SK-N-MC (cell line): ENCODE data around the gene SMARCA1.

Experiments used
- EZH2 ChIP-seq: fragments of 200-600 bp; sonication (generic); IDR thresholded peaks from one replicate; pipeline ENCODE4 v1.6.1; 2017; ENCODE audit warnings: antibody characterized with exemption
- FOXP2 ChIP-seq: optimal IDR thresholded peaks from 2 replicates; pipeline ENCODE3; 2011; ENCODE audit warnings: mild to moderate bottlenecking, moderate library complexity; ENCODE audit not compliant: insufficient read depth; ENCODE audit errors: extremely low read length, control extremely low read depth
- POLR2AphosphoS5 ChIP-seq: IDR thresholded peaks from 2 replicates; pipeline ENCODE4 v1.6.1; 2012; ENCODE audit warnings: mild to moderate bottlenecking, low read depth, low read length, borderline replicate concordance

DNA sequence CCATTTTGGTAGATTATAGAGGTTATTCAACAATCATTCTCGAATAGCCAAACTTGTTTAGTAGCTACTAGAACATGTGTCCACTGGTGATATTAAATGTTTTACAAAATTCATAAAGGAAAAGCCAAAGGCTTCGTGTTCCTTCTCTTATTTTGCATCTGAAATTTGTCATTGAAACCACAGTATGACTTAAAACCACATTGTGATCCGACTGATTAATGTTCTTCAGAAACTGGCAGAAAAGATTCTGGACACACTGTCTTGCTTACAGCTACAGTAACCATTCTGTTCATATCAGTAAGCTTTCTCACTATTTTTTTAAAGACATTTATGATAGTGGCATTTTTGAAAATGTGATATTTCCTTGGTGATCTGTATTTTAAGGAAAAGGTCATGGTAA is 2.6 kb upstream of the SMARCA1 start:
- no peak for TF ChIP-seq EZH2
- no peak for TF ChIP-seq POLR2AphosphoS5
- no peak for TF ChIP-seq FOXP2
